ENCODE results near the gene IPO9. TPM values are rescaled to one million over a fixed set of nuclear protein-coding genes. Genes with fewer than 3 reads are reported as not detected.

IPO9 gene
- total RNA-seq, 6 experiments from 2014 or later: 54.1 to 77.8 (median 63.6) TPM

- Mint-ChIP-seq H3K4me1 (ENCODE audit: low read depth) (peaks cover 75% of the 10 kb centered on the region), H3K27me3 (ENCODE audit: insufficient read depth) (peaks cover 4% of the 10 kb centered on the region), H3K36me3 (ENCODE audit: low read depth) (peaks cover 56% of the 10 kb centered on the region), H3K9me3 (no peaks in the 10 kb centered on the region), H3K4me3 (no peak overlapping the region), H3K27ac (peak overlapping the region; percentile 25; the same call in 1 of the 2 replicates)
- no peak for DNase-seq
- no peak for TF ChIP-seq CTCF (IDR thresholded peaks at IDR 0.05)
Measured at GRCh38 chr1:201783058-201783457, 45.9 kb upstream of the IPO9 start.

GRCh38 chr1:201783572-201783971, 45.4 kb upstream of the IPO9 start:
- no peak for DNase-seq
- H3K36me3 Mint-ChIP-seq (ENCODE audit: low read depth): peaks cover 60% of the 10 kb centered on the region
- peaks cover 4% of the 10 kb centered on the region for H3K27me3 Mint-ChIP-seq (ENCODE audit: insufficient read depth)
- H3K4me1 Mint-ChIP-seq (ENCODE audit: low read depth): peaks cover 73% of the 10 kb centered on the region
- TF ChIP-seq CTCF (IDR thresholded peaks at IDR 0.05): no peak; the same call in 1 of the 2 replicates
- peak overlapping the region; percentile 25 for H3K27ac Mint-ChIP-seq
- H3K9me3 Mint-ChIP-seq: no peaks in the 10 kb centered on the region
- no peak overlapping the region for H3K4me3 Mint-ChIP-seq

- DNase-seq: no peak
- TF ChIP-seq CTCF (IDR thresholded peaks at IDR 0.05): no peak
- Mint-ChIP-seq H3K36me3 (ENCODE audit: low read depth) (peaks cover 74% of the 10 kb centered on the region), H3K27me3 (ENCODE audit: insufficient read depth) (peaks cover 4% of the 10 kb centered on the region), H3K4me3 (no peak overlapping the region), H3K9me3 (no peaks in the 10 kb centered on the region), H3K27ac (peak overlapping the region; percentile 21; the same call in 1 of the 2 replicates), H3K4me1 (ENCODE audit: low read depth) (peaks cover 73% of the 10 kb centered on the region)
Measured at GRCh38 chr1:201785291-201785690, 43.7 kb upstream of the IPO9 start.

GRCh38 chr1:201786824-201787223, 42.1 kb upstream of the IPO9 start:
- H3K4me1 Mint-ChIP-seq (ENCODE audit: low read depth): peaks cover 73% of the 10 kb centered on the region
- no peaks in the 10 kb centered on the region for H3K9me3 Mint-ChIP-seq
- TF ChIP-seq CTCF (IDR thresholded peaks at IDR 0.05): no peak
- H3K36me3 Mint-ChIP-seq (ENCODE audit: low read depth): peaks cover 73% of the 10 kb centered on the region
- DNase-seq: no peak
- H3K4me3 Mint-ChIP-seq: no peak overlapping the region
- peak overlapping the region; percentile 61 for H3K27ac Mint-ChIP-seq
- peaks cover 6% of the 10 kb centered on the region for H3K27me3 Mint-ChIP-seq (ENCODE audit: insufficient read depth)

- no peaks in the 10 kb centered on the region for H3K9me3 Mint-ChIP-seq
- peaks cover 67% of the 10 kb centered on the region for H3K36me3 Mint-ChIP-seq (ENCODE audit: low read depth)
- peak overlapping the region; percentile 28; the same call in 1 of the 2 replicates for H3K27ac Mint-ChIP-seq
- DNase-seq: no peak
- TF ChIP-seq CTCF (IDR thresholded peaks at IDR 0.05): no peak
- H3K27me3 Mint-ChIP-seq (ENCODE audit: insufficient read depth): peaks cover 6% of the 10 kb centered on the region
- peaks cover 77% of the 10 kb centered on the region for H3K4me1 Mint-ChIP-seq (ENCODE audit: low read depth)
- H3K4me3 Mint-ChIP-seq: no peak overlapping the region; the same call in 1 of the 2 replicates
Measured at GRCh38 chr1:201788296-201788695, 40.7 kb upstream of the IPO9 start.

GRCh38 chr1:201789245-201789644, 39.7 kb upstream of the IPO9 start:
- H3K9me3 Mint-ChIP-seq: no peaks in the 10 kb centered on the region
- TF ChIP-seq CTCF (IDR thresholded peaks at IDR 0.05): no peak
- peaks cover 65% of the 10 kb centered on the region for H3K36me3 Mint-ChIP-seq (ENCODE audit: low read depth)
- H3K4me3 Mint-ChIP-seq: peak overlapping the region; percentile 4; the same call in 1 of the 2 replicates
- DNase-seq: no peak
- H3K4me1 Mint-ChIP-seq (ENCODE audit: low read depth): peaks cover 72% of the 10 kb centered on the region
- peak overlapping the region; percentile 91 for H3K27ac Mint-ChIP-seq
- H3K27me3 Mint-ChIP-seq (ENCODE audit: insufficient read depth): peaks cover 3% of the 10 kb centered on the region

Measured in HFFc6 (cell line).